GM19324 (cell line): ENCODE measurements around the gene GRIK2.

Experiments used
- ATAC-seq: cut with Tn5 transposase; IDR thresholded peaks from one replicate; pipeline ENCODE4 v1.9.1; 2021; ENCODE audit warnings: mild to moderate bottlenecking, moderate library complexity; ENCODE audit not compliant: unreplicated experiment, low FRiP score

GRIK2 gene

DNA sequence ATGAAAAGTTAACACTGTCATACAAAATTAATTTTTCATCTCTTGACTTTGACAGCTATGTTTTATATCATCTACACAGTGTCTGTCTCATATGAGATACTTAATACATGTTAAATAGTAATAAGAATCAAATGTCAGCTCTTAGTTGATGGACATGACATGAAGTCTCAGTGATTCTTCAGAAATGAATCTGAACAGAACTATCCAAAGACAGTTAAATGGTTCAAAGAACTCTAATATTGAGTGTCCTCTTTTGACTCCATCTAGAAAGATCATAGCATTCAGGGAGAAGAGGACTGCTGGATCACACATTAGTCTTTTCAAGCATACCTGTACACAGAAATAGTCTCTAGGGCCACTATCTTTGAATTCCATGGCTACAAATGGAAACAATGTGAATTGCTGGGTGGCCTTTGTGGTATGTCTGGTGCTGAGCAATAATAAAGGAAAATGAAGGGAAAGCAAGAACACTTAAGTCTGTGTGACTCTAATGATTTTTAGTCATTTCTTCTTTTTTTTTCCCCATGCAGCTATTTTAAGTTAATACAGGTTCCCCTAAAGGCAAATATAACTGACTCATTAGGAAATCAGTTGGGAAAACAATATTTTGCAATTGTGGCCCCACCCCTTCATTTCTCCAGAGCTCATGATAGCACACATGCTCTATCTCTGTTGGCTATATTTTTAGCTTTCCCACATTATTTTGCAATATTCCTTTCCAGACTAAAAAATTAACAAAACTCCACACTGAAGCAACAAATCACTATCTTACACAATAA lies 367.5 kb downstream of the GRIK2 start:
- no peak for ATAC-seq

DNA sequence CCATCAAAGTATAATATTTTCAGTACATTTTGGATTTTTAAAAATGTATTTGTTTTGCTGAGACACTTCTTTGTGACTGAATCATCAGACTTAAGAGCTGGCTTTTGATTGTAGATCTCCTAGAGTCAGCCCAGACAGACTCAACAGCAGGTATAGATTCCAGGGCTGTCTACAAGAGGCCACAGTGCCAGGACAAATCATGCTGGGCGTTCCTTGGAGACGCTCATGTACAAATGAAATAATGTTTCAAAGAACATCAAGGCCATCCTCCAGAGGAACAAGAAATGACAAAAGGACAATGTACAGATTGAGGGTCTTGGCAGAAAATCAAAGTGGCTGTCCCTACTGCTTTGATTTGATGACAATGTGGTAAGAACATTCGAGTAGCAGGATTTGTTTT lies 369.3 kb downstream of the GRIK2 start:
- ATAC-seq = no peak

DNA sequence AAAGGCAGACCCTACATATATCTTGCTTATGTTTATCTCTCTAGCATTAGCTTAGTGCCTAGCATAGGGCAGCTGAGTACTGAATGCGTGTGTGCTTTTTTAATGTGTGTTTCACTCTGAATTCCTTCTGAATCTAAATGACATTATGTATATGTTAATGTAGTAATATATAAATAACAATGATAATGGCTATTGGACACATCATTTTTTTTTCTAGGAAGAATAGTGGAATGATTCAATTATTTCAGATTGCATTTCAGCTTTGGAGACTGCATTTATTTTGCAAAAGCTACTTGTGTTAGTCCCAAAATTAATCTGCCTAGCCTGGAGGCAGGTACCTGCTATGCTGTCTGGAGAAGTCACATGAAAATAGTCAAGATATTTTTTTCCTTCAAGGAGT lies 371.8 kb downstream of the GRIK2 start:
- ATAC-seq = no peak

DNA sequence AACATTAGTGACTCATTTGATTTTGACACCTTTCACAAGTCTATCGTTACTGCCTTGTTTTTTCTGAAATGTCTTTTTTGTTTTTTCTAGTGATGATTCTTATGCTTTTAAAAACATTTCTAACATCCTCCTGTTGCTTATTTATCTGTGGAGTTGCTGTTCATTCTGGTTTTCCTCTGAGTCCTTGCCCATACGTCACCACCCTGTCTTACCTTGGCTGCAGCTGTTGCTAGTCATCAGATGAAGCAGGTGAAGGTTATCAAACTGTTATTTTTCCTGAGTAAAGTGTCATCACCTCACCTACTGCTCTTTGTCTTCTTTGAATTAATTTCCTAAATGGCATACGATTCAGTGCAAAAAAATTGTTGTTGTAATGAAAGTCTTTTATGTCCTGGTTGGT lies 376.6 kb downstream of the GRIK2 start:
- ATAC-seq = no peak

DNA sequence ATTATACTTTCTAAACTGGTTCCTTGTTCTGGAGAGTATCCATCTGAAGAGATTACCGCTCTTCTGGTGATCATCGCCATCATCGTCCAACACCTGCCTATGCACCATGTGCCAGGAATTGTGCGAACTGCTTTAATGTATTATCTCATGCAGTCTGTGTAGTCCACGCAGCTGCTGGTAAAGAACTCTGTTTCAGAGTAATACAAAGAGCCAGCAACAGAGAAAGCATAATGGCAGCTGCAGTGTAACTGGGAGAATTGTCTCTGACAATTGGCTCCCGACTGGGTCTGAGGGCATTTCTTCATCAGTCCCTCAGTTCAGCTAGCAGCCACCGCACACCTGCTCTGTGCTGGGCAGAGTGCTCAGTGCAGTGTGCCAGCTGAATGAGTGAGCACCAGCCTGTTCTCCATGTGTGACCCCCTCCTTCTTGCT lies 383.4 kb downstream of the GRIK2 start:
- no peak for ATAC-seq

DNA sequence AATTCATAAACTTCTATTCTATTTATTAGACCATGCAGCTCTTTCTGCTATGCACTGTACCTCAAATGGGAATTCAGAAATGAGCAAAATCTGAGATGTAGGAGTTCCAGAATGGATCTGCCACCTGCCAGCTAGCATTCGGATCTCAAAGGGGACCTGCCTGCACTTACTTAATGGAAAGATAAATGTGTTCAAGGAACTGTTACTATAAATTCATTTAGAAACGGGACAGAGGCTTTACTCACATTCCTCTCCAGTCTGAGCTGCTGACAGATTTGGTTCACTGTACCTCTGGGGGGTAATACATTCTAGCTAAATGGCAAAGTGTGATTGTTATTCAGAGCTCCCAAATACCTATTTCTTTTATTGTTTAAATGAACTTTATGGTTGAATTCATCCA lies 384.1 kb downstream of the GRIK2 start:
- ATAC-seq = no peak

DNA sequence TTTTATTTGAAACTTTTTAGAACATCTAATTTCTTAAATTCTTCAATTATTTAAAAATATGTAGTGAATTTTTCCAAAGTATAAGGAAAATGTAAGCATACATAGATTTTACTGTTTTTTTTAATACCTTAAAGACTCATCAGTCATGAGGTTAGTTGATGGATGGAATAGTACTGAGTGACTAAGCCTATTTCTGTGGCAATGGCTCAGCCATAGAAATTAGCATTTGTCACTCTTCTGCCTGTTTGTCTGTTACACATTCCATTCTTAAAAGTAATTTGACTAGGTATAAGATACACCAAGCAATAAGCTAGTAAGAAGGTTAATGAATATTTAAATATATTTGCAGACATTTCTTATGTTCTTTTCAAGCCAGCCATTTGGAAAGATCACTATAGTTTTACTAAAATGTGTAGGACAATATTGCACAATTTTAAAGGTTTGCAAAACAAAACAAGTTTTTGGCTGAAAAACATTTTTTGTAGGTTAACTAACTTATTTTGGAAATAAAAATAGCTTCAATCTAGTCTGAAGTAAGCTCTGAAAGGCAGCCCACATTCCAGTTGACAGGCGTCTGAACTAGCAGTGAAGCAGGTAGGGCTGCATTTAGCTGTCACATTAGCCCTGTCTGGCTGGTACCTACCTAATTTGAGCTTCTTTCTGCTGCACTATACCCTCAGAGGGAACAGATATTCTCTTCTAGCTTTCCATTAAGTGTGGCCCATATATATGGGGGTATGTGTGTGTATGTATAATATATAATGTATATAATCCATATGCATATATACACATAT lies 385.7 kb downstream of the GRIK2 start:
- ATAC-seq = no peak

DNA sequence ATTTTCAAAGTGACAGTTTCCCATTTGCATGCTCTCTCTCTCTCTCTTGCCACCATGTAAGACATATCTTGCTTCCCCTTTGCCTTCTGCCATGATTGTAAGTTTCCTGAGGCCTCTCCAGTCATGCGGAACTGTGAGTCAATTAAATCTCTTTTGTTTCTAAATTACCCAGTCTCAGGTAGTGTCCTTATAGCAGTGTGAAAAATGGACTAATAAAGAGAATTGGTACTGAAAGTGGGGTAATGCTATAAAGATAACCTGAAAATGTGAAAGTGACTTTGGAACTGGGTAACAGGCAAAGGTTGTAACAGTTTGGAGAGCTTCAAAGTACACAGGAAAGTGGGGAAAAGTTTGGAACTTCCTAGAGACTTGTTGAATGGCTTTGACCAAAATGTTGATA lies 389.8 kb downstream of the GRIK2 start:
- no peak for ATAC-seq

DNA sequence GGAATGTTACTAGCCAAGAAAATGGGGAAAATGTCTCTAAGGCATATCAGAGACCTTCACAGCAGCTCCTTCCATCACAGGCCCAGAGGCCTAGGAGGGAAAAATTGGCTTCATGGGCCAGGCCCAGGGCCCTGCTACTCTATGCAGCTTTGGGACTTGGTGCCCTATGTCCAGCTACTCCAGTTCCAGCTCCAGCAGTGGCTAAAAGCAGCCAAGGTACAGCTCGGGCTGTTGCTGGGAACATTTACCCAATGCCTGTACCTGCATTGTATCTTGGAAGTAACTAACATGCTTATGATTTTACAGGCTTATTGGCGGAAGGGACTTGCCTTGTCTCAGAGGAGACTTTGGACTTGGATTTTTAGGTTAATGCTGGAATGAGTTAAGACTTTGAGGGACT lies 390.6 kb downstream of the GRIK2 start:
- no peak for ATAC-seq

DNA sequence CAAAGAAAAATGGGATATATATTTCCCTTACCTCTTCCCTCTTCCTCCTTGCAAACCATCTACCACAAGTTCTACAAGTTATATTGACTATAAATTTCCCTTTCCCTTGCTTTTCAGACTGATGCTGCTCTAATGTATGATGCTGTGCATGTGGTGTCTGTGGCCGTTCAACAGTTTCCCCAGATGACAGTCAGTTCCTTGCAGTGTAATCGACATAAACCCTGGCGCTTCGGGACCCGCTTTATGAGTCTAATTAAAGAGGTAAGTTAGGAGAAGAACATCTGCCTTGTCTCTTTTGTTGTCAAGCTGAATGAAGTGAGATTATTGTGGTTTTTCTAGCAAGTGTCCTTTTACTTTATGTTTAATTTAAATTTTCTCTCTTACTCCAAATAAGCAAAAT lies 406.0 kb downstream of the GRIK2 start:
- no peak for ATAC-seq

DNA sequence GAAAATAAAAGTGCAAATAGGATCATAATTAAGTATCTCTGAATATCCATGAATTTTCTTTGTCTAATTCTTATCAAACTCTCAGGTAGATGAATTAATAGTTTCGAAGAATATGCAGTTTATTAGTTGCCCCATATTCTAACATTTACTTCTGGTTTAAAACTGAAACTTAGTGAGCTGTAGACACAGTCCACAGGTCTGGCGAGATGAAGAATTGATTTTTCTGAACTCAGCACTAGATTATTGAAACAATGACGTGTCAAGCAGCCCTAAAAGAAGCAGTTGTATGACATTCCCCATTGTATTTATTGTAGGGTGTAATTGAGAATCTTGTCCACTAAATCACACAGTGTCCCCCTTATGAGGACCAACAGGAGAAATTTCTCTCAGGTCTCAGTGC lies 407.1 kb downstream of the GRIK2 start:
- no peak for ATAC-seq

DNA sequence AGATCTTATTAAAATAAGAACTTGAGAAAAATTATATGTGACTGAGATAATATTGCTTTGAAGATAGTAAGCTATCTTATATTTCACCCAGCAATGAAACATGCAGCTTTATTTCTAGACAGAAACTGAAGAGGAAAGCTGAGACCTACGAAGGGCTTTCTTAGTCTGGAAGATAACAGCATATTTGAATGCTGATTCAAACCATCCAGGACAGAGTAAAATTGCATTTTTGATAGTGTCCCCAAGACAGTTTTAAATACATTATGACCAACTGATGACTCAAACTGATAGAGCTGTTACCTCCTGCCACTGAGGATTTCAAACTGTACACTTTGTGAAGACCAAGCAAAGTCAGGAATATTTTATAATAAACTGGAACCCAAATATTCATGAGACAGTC lies 409.6 kb downstream of the GRIK2 start:
- no peak for ATAC-seq

DNA sequence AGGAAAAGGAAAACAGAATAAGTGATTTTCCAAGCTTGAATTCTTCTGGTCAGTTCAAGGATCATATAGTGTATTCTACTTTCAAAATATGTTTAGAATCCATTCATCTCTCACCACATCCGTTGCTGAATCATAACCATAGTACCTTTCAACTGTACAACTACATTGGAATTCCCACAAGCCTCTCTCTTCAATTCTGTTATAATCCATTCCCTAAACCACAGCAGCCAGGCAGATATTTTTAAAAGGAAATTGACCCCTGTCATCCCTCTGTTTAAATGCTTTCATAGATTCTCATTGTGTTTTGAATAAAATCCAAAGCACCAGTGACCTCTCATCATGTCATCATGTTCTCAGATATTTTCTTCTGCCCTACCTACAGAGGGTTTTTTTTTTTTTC lies 412.7 kb downstream of the GRIK2 start:
- ATAC-seq = no peak

DNA sequence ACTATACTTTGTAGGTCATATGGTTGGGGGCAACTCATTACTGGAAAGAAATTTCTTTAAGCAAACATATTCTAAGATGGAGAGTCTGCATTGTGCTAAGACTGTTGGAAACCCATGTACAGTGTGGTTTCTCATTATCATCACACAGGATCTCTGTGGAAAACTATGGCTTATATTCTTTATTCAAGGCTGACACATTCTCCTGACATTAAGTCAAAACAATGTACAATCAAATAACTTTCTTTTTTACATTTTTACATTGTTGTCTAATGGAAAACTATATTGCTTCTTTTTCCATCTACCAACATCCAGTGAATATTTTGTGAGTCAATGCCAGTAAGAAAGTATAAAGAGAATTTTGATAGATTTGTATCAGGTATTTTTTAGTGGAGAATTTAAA lies 417.6 kb downstream of the GRIK2 start:
- no peak for ATAC-seq

DNA sequence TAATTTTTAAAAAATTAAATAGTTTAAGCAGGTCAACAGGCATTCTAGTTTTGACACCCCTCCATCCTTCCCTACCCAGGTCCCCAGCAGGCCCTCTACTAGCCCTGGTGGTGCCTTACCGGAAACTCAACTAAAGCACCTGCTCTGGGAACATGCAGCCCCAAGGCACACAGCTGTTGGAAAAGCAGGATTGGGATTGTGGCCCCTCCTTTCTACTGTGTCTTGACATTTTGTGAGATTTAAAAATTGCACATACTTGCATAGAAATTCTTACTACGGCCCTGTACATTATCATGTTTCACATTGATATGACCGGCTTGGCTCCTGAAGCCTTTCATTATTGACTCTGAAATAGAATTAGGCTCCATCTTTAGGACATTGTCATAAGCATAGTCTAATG lies 423.2 kb downstream of the GRIK2 start:
- no peak for ATAC-seq

DNA sequence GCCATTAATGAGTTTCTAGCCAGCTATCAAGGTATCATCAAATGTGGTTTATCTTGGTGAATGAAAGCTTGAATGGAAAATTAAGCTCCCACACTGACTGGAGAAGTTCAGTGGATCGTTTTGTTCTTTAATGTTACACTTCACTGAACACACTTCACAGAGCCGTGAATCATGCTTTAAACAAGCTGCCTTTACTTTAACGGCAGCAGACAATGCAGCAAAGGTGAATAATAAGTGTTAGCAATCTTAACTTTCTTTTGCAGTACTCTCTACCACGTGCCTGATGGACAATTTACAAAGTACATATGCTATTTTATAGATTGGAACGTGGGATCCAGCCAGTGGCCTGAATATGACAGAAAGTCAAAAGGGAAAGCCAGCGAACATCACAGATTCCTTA lies 424.5 kb downstream of the GRIK2 start:
- no peak for ATAC-seq

DNA sequence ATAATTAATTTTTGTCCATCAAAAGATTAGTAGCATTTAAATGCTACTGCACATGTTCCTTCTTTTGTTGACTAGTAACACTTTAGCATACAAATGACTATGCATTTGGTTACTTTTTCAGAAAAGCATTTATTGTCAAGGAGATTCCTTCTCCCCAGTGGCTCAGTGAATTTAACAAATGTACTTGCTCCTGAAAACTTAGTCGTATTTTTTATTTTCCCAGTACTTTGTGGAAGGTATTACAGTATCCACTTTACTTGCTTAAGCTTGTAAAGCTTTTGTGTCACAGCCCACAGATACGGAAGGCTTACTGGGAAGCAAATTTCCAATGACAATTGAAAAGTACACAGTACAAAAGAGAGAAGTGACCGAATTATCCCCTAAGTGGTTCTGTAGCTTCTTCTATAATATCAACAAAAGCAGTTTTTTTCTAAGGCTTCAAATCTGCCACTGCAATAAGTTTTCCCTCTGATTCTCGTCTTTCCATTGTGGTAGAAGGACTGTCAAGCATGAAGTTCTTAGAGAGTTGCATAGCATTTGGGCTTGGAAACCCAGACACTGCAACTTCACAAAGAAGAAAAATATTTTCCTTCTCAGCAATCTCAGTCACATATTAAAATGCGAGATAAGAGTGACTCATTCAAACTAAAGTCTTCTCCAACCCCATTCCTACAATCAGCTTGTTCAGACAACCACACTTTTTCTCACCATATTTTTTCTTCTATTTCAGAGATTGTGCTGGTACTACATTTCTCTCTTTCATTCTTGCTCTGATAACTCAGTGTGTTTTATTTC lies 431.2 kb downstream of the GRIK2 start:
- no peak for ATAC-seq

DNA sequence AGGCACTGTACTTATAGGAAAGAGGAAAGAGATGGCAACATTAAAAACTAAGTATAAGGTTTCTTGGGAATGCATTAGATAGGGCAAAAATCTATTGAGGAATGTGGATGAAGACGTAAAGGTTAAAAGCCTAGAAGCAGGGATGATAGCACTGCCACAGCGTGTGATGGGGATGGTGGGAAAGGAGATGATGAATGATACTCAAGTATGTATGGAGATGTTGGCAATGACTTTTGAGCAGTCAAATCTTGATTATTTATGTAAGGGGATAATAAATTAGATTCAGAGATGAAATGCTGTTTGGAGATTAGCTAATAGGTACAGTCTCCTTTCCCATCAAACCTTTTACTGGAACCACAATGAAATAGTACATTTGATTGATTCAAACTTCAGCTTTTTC lies 432.8 kb downstream of the GRIK2 start:
- ATAC-seq = no peak

DNA sequence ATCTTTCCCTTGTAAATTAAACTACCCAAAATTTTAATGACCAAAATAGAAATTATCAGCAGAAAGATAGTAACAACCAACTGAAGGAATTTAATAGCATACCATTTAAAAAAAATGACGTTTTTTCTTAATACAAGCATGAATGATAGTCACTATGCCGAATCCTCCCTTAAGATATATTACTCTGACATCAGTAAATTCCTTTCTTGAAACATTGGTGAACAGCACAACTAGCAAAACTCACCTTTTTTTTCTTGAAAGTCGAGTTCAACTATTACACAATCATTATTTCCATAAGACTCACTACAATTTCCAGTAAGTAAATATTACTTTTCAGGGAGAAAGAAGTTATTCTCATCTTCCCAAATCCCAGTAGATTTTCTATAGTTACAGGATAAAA lies 433.2 kb downstream of the GRIK2 start:
- ATAC-seq = no peak

DNA sequence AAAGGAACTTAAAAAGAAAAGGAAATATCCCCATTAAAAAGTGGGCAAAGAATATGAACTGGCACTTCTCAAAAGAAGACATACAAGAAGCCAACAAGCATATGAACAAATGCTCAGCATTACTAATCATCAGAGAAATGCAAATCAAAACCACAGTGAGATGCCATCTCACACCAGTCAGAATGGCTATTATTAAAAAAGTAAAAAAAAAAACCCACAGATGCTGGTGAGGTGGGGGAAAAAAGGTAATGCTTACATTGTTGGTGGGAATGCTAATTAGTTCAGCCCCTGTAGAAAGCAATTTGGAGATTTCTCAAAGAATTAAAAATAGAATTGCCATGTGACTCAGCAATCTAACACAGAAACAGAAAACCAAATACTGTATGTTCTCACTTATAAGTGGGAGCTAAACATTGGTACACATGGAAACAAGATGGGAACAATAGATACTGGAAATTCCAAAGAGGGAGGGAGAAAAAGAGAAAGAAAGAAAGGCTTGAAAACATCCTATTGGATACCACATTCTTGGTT lies 437.1 kb downstream of the GRIK2 start:
- ATAC-seq = no peak

DNA sequence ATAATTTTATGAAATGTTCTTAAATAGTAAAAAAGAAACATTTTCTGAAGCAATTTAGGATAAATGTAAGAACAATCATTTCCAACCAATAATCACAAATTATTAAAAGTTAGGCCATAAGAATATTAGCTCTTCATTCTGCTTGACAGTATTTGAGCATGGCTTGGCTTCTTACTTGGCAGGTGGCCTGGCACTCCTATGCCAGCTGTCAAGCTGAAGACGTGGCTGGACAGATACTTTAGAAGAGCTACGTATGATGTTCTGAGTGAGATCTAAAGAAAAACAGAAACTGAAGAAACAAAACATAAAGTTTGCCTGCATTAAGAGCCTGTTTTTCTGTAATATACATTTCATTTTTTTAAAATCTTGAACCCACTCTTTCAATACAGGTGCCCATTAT lies 438.9 kb downstream of the GRIK2 start:
- ATAC-seq = no peak
